Hematopoietic multipotent progenitor cell treated with erythropoietin and hydrocortisone succinate and interleukin-3 and kit ligand, for 15 days (in vitro differentiated cells): Measurements from ENCODE around the gene PLCXD3.

Source experiments
- DNase-seq: peaks from one replicate; pipeline ENCODE4 v3.0.0-alpha.2; 2015; ENCODE audit warnings: low spot score

The PLCXD3 gene, protein sequence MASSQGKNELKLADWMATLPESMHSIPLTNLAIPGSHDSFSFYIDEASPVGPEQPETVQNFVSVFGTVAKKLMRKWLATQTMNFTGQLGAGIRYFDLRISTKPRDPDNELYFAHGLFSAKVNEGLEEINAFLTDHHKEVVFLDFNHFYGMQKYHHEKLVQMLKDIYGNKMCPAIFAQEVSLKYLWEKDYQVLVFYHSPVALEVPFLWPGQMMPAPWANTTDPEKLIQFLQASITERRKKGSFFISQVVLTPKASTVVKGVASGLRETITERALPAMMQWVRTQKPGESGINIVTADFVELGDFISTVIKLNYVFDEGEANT

DNA sequence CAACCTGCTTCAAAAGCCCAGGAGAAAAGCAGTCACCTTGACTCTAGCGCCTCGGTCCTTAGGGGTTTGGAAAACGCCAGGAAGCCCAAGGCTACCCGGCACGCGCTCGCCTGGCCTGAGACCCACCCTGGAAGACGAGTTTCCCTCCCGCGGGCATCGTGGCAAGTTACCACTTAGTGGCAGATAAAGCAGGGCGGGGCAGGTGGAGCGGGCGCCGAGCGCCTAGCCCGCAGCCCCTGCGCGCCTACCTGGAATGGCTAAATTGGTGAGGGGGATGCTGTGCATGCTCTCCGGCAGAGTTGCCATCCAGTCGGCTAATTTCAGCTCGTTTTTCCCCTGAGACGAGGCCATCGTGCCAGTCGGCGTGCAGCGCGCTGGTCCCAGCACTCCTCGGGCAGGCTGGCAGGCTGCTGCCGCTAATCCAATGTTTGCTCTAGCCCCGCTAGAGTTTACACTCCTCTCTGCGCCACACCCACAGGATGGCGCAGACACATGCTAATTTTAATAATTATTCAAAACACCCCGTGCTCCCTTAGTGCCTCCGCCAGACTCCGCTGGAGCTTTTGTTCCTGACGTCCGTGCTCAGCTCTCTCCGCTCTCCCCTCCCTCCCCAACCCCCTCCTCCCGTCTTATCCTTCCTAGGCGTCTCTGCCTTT lies at the start of gene PLCXD3:
Gene PLCXD3 (minus strand): TSS at position 426 of the 656 bp plus-strand sequence. CDS start 75 bp downstream, at position 351.
- DNase-seq, result no peak

DNA sequence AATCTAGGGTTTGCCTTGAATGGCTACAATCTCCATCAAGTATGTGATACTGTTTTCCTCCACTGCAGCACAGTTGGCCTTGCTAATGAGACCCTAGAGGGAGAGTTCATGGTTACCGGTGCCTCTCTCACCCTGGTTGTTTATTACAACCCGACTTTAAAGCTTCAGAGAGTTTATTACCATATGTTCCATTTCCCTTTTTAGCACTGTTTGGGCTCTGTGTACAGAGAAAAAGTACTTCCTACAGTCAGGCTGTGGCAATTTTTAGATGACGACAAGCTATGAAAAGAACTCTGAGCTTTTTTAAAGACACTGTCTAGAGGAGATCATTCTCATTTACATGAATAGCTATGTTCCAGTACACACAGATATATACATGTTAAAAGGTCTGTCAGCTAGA lies 48.8 kb upstream of the PLCXD3 start:
- DNase-seq, result no peak

DNA sequence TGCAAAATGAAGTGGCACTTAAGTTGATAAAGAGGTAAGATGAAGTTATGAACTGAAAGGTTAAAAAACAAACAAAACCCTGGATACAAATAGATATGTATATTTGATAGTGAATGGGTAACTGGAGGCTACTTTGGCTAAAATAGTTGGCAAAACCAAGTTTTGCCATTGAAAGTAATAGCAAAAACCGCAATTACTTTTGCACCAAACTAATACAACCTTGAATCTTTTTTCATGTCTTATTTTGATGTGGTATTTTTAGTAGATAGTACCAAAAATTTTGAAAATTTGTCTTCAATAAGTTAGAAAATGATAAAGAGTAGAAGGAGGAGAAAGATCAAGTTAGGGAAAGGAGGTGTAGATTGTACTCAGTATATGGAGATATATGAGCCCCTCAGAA lies 47.9 kb upstream of the PLCXD3 start:
- no peak for DNase-seq

DNA sequence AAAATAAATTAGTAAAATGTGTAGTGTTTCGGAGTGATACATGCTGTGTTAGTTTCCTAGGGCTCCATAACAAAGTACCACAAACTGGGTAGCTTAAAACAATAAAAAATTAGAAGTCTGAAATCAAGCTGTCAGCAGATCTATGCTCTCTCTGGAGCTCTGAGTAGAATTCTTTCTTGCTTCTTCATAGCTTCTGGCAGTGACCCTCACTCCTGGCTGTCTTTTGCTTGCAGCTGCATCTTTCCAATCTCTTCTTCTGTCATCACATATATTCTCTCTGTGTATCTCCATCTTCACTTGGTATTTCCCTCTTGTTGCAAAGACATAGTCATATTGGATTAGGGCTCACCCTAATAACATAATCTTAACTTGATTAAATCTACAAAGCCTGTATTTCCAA lies 37.6 kb upstream of the PLCXD3 start:
- no peak for DNase-seq

DNA sequence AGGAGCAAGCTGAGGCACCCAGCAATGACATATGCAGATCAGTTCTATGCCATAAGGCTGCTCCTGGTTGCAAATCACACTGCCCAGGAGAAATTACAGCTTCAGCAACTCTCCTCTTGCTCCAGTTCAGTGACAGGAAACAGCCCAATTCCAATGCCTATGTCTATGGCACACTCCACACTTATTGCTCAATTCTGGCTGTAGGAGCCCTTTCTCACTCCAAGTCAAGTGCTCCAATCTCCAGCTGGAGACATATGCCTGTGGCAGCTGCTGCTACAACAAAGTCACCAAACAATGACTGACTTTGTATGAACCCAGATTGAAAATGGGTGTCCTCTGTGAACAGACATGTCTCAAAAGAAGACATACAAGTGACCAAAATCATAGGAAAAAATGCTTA lies 31.8 kb upstream of the PLCXD3 start:
- no peak for DNase-seq

DNA sequence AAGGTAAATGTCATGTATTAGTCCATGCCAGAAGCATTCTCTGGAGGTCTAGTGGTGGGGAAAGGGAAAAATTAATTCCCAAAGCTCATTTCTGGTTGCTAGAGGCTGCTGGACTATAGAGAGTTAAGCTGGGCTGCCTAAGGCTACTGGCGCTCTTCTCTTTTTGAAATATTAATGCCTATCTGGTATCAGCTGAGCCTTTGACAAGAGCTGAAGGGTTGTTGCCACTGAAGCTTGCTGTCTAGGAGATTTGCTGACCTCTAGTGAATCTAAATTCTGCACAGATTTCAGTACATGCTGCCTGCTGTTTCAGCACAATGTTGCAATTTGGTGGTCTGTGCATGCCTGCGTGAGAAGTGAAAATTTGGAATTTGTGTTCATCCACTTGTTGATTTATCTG lies 29.1 kb upstream of the PLCXD3 start:
- DNase-seq, result no peak

DNA sequence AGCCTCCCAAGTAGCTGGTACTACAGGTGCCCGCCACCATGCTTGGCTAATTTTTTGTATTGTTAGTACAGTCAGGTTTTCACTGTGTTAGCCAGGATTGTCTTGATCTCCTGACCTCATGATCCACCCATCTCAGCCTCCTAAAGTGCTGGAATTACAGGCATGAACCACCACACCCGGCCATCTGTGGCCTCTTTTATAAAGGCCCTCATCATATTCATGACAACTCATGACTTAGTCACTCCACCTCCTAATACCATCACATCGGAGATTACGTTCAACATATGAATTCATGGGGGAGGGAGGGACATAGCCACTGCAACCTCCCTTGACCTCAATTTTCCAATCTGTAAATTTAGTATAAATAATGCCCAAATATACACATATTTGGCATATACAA lies 27.2 kb upstream of the PLCXD3 start:
- DNase-seq, result no peak

DNA sequence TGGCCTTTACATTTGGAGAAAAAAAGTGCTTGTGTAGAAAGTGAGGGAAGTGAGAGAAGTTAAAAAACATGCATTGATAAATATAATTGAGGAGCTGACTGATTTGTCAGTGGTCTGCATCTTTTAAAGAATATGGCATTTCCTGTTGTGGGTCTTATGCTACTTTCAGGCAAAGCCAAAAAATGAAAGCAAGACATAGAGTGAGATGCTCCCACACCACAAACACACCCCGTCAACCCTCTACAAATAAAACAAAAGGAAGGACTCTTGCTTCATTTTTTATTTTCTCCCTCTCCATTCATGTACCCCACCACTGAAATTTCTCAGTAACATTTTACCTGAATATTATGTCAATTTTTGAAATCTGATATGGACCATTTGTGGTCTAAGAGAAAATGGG lies 22.1 kb upstream of the PLCXD3 start:
- DNase-seq, result no peak

DNA sequence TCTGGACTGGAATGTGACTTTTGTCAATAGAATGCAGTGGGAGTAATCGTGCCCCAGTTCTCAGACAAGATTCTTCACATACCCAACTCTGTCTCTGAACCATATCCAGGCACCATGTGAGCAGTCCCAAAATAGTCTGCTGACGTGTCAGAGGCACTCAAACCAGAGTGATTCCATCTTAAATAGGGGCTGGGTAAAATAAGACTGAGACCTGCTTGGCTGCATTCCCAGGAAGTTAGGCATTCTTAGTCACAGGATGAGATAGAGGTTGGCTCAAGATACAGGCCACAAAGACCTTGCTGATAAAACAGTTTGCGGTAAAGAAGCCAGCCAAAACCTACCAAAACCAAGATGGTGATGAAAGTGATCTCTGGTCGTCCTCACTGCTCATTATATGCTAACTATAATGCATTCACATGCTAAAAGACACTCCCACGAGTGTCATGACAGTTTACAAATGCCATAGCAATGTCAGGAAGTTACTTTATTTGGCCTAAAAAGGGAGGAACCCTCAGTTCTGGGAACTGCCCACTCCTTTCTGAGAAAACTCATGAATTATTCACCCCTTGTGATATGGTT lies 16.9 kb upstream of the PLCXD3 start:
- DNase-seq, result no peak

DNA sequence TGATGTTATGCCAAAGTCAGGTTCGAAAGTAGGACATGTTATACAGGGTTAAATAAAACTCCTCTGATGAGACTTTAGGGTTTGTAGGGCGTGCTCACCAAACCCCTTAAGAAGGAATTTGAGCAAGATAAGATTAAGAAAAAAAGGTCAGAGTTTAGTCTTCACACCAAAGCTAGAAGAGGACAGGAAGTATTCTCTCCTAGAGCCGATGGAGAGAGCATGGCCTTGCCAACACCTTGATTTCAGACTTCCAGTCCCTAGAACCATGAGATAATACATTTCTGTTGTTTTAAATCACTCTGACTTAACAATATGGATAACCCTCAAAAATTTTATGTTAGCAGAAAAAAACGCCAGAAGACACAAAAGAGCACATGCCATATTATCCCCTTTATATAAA lies 16.3 kb upstream of the PLCXD3 start:
- DNase-seq, result no peak

DNA sequence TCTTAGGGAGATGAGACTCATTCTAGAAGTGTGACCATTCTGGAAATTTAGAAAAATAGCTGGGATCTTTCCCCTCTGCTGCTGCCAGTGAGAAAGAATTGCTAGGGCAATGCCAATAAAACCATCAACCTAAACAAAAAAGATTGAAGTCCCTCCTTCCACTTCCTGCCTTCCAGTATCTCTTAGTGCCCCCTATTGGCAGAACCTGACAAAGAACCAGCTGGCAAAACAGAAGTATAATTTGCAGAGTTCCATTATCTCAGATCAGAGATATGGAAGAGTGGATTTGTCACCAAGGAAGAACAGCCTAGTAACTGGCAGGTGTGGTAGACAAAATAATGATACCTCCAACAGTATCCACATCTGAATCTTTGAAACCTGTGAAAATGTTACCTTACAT lies 13.8 kb upstream of the PLCXD3 start:
- DNase-seq, result no peak

DNA sequence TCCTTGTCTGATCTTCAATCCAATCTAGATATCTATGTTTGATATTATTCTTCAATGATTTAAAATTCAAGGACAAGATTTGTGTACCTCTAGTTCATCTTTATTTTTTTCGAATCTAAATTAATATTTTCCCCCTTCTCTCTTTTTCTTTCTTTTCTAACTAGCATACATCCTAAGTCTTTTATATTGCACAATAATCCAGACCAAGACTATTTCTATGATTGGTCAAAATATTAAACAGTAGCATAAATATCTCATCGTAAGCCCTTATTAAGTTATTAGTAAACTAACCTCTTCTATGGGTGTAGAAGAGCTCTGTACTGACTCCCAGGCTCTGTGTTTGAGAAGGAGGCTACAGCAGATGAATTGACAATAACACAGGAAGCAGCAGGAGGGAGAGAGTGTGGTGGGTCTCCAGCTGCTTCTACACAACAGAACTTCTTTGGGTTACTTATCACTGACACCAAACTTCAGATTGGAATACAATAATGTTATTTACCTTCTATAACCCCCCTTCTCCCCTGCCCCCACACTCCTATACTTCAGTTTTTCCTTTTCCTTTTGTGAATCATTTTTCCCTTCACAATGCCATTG lies 11.9 kb upstream of the PLCXD3 start:
- DNase-seq, result no peak

DNA sequence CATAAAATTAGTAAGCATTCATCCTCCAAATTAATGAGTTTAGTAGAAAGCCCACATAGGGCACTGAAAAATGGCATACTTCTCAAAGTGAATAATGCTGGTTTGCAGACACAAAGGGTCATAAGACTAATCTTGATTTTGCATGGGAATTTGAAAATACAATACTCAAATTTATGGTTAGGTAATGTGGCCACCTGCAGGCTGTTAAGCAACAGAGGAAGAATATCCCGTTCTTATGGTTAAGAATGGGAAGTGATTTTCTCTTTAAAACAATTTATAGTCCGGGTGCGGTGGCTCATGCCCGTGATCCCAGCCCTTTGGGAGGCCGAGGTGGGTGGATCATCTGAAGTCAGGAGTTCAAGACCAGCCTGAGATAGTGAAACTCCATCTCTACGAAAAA lies 9.4 kb upstream of the PLCXD3 start:
- DNase-seq, result no peak

DNA sequence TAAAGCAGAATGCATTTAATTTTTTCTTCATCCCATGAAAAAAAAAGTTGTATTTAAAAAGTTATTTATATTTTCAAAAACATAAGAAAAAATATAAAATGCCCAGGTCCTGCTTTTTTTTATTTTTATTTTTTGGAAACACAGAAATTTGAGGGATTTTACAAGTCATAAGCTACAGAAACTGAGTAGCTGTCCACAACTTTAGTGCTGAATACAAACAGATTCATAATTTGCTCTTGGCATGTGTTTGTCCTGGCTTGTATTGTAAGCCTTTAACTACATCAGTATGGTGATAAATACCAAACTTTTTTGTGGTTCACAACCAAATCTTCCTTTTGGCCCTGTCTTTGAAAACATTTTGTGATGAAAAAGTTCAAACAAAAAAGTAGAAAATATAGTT lies 7.5 kb upstream of the PLCXD3 start:
- no peak for DNase-seq

DNA sequence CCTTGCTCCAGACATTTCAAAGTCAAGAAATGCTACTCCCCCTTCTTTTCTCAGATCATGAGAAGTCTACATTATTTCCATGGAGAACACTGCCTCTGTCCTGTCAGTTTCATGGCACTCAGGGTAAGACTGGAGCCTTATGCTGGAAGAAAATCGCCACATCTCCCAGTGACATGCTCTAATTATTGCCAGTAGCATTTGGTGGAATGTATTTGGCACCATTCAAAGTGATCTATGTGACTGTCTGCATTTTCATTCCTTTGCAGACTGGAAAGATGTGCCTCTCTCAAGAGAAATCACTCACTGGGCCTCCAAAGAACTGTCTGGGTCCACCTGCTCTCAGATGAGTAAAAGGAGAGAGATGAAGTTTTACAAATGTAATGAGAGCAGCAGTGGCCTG lies 840 bp upstream of the PLCXD3 start:
- DNase-seq, result no peak

DNA sequence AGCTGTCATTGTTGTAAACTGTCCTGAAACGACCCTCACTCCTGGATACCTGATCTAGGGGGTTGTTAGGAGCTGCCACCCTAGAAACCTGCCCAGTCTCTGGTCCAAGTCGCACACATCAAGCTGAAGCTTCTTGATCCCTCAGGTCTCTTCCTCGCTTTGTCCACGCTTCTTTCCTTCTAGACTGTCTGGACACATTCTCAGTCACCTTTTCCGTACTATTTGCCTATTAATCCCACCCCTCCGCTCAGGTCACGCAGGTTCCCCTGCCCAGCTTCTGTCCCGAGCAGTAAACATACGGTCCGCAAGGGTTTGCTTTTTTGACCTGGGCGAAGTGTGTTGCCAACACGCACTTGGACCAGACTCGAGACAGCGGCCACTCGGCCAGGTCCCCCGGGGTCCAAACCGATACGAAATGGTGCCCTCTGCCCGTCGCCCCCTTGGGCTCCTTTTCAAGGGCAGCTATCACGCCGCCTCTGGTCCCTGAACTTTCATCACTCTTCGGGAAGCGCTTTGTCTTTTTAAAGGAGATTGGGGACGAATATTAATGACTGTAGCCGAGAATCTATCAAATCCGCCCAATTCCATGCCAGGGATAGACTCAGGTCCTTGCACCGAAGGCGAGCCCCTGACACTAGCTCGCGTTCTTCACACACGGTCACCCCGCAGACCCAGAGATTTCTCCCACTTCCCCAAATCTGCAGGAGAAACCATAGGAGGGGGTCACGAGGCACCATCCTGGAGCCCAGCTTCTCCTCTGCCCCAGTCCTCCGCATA lies 814 bp downstream of the PLCXD3 start:
- no peak for DNase-seq

DNA sequence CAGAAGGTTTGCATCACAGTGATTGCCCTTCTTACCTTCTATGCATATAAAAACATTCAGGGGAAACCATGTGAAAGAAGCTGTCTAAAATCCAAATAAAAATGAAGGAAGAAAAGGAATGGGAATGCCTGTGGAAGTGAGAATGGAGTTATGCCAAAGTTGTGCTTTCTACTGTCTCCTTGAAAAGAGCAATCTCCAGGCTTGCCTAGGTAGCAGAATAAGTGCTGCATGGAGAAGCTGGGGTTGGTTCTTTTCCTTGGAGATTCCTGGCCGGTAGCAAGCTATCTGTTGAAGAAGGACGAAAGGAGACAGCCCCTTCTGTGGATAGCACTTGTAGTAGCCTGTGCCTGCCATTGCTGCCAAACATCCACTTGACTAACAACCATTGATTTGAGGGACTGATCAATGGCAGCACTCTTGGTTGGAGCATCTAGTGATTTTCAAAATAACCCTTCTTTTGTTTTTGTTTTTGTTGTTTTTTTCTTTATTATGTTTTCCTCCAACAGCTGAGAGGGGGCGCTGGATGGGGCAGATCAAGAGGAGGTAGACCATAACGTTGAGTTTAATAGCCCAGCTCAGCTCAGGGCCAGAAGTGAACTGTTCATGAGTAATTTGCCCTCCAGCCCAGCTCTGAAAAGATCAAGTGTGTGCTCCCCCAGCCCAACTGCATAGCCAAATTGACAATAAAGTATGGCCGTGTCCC lies 1.6 kb downstream of the PLCXD3 start:
- DNase-seq, result no peak

DNA sequence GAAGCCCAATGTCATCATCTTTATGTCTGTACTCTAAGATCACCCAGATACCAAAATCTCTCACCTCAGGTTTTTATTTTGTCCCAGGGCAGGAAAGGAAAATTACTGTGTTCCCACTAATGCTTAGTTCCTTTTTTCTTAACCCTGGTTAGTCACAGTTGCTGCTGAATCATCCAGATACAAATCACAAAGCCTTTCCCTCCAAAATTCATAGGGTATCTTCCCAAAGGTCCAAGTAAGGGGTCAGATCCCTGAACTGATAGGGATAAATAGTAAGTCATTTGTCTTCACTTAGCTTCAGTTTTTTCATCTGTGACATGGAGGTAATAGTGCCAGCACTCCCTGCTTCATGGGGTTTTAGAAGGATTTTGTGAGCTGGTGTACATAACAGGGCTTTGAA lies 2.2 kb downstream of the PLCXD3 start:
- DNase-seq, result no peak

DNA sequence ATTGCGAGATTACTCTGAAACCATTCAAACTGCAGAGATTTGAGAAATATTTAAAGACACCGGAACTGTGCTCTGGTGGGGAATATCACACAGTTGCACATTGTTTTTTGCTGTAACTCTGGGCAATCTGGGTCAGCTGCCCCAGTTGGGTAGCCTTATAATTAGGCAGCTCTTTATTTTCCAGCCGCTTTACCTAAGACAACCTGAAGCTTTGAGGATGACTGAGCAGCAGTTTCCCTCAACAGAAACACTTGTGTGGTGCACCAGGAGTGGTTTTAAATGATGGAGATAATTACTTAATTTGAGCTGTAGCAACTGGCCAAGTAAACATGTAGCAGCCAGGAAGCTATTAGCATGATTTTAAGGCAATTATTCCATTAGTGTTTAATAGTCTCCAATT lies 2.9 kb downstream of the PLCXD3 start:
- no peak for DNase-seq

DNA sequence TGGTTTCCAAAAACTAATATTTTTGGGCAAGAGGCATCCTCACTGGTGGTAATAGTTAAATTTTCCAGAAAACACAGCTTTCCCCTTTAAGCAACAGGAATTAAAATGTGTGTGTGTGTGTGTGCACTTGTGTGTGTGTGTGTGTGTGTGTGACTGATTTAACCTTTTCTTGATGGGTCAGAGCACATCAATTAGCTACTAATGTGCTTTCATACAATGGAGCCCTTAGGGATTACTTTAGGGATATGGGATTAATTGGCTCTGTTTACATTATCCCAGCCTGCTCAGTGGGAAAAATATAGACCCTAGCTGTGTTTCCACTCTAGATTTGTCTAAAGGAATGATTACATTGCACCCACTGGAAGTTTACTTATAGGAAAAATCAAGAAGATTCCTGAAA lies 6.5 kb downstream of the PLCXD3 start:
- no peak for DNase-seq

DNA sequence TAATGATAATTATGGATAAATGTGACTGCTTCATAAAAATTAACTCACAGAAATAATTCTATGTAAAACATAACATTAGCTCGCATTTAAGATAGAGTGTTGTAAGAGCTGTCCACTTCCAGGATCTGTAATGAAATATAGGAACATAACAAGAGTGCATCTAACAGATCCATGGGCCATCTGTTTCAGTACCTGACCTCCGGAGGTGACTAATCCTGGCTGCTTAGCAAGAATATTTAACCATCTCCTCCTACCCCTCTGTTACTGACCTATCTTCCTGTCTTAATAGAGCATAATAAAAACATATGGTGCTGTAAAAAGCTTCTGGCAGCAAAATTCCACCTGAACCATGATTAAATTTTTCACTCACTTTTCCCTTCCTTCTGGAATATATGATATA lies 7.1 kb downstream of the PLCXD3 start:
- DNase-seq, result no peak
